NCI-H82 treated with DMSO at 0.1 percent for 48 hours (cell line): ENCODE results near the gene NME9.
"Not testable (repeated sequence)": the region's sequence is repeated elsewhere in the genome, so short reads cannot be mapped to it uniquely, and the experiment has no call there.

Experiments
- DNase-seq: peaks from one replicate; lab custom pipeline; 2025; ENCODE audit not compliant: unreplicated experiment; lab: John Stamatoyannopoulos, UW

Gene NME9

GRCh38 chr3:138329127-138329983 lies at the start of gene NME9:
Gene NME9, minus strand, starts transcription at chr3:138329851. Its CDS starts 516 bp downstream, at chr3:138329335.
- DNase-seq, result peak; percentile 95

DNA sequence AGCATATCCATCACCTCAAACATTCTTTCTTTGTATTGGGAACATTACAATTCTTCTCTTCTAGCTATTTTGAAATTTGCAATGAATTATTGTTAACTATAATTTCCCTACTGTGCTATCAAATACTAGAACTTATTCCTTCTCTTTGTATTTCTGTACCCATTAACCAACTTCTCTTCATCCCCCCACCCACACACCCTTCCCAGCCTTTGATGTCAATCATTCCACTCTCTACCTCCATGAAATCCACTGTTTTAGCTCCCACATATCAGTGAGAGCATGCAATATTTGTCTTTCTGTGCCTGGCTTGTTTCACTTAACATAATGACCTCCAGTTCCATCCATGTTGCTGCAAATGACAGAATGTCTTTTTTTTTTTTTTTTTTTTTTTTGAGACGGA lies 49.3 kb upstream of the NME9 start:
- no peak for DNase-seq

DNA sequence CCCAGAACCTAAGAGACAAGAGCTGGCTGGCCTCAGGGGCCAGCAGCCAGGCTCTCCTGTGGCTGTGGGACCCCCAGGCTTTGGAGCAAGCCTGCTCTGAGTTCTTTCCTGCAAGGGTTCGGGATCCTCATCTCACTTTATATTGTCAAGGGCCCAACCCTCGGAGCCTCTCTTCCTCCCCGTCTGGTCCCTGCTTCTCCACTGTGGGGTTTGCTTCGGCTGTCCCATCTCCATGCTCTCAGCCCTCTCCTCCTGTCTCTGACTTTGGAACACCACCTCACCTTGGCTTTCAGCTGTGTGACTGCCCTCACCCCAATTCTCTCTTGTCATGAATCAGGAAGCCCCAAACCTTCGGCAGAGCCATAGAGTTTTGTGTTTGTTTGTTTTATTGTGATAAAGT lies 48.7 kb upstream of the NME9 start:
- DNase-seq, result no peak

DNA sequence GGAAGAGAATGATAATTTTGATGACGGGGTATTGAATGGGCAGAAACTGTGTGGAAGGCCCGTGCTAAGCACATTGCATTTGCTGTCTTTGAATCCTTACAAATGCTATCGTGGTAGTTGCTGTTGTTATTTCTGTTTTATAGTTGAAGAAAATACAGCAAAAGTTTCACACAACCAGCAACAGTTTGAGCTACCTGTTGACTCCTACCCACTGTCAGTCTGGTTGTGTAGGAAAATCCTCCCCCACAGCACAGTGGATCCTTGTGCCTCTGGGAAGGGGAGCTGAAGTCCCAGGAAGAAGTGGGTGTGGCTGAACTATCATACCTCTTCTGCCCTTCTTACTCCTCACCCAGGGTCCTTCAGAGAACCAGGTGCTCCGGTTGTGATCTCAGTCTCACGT lies 48.2 kb upstream of the NME9 start:
- DNase-seq, result no peak

GRCh38 chr3:138377212-138377611 lies 47.6 kb upstream of the NME9 start:
- DNase-seq, result not testable (repeated sequence)

GRCh38 chr3:138376663-138377062 lies 47.0 kb upstream of the NME9 start:
- DNase-seq, result no peak

DNA sequence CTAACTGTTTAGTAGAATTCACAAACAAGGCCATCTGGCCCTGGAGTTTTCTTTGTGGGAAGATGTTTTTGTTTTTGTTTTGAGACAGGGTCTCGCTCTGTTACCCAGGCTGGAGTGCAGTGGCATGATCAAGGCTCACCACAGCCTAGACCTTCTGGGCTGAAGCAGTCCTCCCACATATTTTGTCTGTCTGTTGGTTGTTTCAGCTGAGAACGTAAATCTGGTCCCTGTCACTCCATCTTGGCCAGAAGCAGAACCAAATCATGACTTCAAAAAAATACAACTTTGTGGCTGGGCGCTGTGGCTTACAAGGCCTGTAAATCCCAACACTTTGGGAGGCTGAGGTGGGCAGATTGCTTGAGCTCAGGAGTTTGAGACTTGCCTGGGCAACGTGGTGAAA lies 45.8 kb upstream of the NME9 start:
- no peak for DNase-seq

DNA sequence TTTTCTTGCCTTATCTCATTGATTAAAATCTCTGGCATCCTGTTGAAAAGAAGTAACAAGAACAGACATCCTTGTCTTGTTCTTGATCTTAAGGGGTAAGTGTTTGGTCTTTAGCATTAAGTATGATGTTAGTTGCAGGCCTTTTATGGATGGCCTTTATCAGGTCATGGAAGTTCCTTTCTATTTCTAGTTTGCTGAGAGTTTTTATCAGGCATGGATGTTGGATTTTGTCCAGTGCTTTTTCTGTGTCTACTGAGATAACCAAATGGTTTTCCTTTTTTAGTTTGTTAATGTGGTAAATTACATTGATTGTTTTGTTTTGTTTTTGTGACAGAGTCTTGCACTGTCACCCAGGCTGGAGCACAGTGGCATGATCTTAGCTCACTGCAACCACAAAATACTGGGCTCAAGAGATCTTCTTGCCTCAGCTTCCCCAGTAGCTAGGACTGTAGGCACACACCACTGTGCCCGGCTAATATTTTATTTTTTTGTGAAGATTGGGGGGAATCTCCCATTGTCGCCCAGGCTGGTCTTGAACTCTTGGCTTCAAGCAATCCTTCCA lies 45.0 kb upstream of the NME9 start:
- DNase-seq, result no peak

GRCh38 chr3:138373736-138374094 lies 44.1 kb upstream of the NME9 start:
- DNase-seq, result no peak

DNA sequence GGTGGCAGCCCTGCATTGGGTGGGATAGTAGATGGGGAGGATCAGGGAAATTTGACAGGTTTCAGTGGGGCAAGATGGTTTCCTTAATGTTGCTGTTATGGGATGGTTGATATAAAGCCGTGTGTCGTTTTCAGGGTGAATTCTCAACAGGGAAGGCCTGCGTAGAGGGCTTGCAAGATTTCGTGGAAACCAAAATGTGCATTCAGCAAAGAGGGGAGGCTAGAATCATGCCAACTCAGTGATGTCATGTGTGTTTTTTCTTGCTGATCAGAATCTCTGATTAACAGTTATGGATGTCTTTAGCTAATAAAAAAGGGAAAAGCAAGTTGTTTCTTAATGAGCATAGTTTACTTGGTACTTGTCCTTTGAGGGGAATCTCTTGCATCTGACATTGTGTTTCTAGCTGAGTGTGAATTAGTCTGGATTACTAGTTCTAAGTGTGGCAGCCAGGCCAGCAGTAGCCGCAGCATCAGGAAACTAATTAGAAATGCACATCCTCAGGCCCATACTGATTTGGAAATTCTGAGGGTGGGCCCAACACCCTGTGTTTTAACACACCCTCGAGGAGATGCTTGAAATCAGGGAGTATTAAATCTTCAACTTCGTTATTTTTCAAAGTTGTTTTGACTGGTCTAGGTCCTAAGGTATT lies 43.6 kb upstream of the NME9 start:
- no peak for DNase-seq

DNA sequence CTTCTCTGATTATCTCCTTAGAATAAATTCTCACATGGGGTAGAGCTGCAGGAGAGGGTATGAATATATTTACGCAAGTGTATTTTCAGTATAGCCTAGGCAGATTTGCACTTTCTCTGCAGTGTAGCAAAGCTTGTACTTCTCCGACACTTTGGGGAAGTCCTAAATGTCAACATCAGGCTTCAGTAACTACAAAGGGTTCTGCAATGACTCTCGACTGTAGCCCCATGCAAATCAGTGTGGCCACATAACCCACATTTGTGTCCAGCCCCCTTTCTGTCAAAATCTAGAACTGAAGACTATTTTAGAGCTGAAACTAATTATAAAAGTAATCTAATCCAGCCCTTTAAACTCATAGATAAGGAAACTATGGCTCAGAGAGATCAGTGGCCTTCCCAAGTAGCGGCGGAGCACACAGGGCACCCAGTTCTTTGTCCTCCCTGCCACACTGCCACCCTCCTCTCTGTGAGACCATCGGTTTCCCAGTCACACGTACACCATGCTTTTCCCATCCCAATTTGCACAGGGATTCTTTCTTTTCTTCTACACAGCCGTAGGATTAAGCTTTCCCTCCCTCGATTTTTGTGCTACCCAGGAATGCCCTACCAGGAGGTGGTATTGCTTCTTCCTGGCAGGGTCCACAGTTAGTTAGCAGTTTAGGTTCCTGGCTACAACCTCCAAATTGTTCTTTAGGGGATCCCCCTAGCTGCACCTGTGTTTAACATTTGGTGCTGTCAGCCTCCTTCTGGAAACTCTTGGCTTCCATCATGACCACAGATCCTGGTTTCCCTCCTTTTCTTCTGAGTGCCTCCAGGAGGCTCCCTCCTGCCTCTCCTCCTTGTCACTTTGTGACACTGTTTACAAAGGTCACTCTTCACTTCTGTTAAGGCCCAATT lies 41.7 kb upstream of the NME9 start:
- no peak for DNase-seq

GRCh38 chr3:138370321-138370720 lies 40.7 kb upstream of the NME9 start:
- DNase-seq, result no peak

DNA sequence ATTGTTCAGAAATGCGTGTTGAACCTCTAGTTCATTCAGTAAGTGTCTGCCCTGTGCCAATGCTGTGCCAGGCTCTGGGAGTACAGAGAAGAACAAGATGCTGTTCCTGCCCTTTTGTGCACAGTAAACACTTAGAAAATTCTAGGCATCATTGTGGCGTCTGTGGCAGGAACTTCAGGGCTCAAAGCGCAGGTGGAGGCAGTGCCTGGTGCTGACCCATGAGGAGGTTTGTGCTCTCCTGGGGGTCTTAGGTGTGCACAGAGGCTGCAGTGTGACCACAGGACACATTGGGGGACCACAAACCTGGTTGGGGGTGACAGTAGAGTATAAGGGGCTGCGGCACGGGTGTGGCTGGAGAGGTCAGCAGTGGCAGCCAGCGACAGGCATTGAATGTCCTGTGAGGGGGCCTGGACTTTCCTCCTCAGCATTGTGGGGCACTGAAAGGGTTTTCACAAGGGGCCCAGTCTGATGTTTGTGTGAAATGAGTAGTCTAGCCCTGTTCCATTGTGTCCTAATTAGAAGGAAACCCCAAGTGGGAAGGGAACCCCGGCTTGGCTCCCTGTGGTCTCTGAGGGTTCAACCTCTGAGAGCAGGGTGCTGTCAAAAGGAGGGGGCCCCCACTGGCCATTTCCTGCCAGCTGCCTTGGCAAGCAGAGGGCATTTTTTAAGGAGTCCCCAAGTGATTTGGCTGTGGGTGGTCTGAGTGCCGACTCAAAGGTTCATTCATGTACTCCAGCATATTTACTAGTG lies 39.7 kb upstream of the NME9 start:
- no peak for DNase-seq

DNA sequence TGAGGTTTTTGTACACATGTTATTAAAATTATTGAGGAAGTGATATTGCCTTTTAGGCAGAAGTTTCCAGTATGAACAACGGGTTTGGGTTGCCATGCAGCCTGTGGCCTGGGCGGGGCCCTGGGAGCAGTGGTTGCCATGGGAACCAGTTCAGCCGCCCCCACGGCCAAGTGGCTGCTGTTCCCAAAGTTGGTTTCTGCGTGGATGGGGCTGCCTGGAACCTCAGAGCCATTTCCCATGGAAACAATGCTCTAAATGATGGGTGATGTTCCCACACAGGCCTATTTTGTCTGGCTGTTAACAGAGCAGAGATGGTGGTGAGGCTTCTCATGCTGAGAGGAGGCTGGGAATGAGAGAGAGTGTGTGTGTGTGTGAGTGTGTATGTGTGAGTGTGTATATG lies 38.3 kb upstream of the NME9 start:
- no peak for DNase-seq

DNA sequence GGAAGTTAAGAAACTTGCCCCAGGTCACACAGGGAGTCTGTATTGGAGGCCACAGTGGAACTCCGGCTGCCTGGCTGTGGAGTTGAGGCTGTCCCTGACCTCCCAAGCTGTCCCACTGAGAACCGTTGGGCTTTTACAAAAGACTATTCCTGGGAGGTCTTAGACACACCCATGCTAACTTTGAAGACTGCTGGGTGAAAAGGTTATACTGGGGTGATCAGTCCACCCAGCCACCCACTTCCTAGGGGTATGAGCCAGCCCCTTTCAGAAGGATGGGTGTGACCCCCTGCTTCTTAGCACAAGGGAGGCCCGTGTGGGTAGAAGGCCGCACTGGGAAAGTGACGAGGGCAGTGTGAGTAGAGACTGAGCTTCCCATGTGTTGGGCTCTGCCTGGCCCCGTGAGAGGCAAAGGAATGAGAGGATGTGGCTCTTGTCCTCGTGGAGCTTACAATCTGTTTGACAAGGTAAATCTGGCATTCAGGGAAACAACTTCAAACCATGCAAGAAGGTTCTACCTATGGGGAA lies 37.7 kb upstream of the NME9 start:
- DNase-seq, result no peak

GRCh38 chr3:138366006-138366759 lies 36.5 kb upstream of the NME9 start:
- no peak for DNase-seq

- no peak for DNase-seq
Measured at GRCh38 chr3:138365253-138365555, 35.6 kb upstream of the NME9 start.

- no peak for DNase-seq
Measured at GRCh38 chr3:138364356-138365252, 35.0 kb upstream of the NME9 start.

DNA sequence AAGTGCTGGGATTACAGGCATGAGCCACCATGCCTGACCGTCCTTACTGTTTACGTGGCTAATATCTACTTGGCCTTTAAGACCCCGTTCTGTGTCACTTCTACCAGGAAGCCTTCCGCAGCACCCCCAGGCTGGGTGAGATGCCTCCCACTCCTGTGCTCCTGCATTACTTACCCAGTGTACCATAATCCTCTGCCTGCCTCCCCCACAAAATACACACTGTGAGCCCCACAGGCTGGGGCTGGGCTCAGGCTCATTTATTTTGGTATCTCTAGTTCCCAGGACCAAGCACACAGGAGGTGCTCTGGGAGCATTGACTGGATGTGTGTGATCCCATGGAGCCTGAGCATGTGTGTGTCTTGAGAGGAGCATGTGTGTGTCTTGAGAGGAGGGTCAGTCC lies 33.7 kb upstream of the NME9 start:
- DNase-seq, result no peak
